ENCODE results near the gene TCAP. TPM values are rescaled to one million over a fixed set of nuclear protein-coding genes. Genes with fewer than 3 reads are reported as not detected.

The TCAP gene
- total RNA-seq, 4 donors from 2014 or later, result 0.25 to 3.6 (median 1.5) TPM

DNA sequence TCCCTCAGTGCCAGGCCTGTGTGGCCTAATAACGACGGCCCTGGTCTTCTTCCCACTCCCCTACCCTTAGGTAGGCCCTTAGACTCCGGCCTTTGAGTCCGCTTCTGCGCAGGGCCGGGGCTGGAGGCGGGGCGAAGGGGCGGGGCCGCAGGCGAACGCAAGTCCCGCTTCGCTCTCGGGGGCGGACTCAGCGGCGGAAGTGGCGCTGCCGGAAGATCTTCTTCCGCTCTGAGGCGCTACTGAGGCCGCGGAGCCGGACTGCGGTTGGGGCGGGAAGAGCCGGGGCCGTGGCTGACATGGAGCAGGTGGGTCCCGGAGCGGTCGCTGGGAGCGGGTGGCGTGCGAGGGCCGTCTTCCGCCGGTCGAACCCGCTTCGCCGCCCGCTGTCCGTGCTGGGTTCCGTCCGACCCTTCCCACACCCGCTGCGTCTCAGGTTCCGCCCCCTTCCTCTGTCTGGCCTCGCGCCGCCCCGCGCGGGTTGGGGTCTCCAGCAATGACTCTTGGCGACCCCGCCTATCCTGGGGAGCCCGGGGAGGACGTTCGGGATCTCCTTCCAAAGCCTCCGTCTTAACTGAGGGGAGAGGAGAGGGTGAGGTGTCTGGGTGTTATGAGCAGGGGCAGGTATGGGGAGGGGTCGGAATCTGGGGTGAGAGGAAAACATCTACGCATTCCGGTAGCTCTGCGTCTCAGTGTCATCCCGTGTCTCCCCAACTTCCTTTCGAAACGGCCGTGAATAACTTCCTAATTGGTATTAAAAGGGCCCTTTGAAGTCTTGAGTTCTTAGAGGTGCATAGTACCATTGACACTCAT lies 28.0 kb upstream of the TCAP start, which contains the start of gene STARD3:
STARD3 (plus strand) TSS at position 218 of the 810 bp plus-strand sequence. CDS start 16,388 bp downstream, outside the sequence.
- 0% methylated on average over 14 of the region's 69 CpGs; no CpG with 5 or more reads in 1 of the 2 donors for WGBS, 2 donors (ENCODE audit: low coverage in 1 of 2)
- Histone ChIP-seq H3K36me3 (no peaks in the 10 kb centered on the region), H3K27me3 (peaks cover 7% of the 10 kb centered on the region), H3K27ac (peak within 1 kb of the TSS; percentile 32 to 94 (median 90)), H3K4me3 (peak within 1 kb of the TSS; percentile 57 to 73), H3K4me1 (peaks cover 0 to 77% (median 34%) of the 10 kb centered on the region in 3 donors), H3K9me3 (no peaks in the 10 kb centered on the region)
- peak; percentile 94 for ATAC-seq
- TF ChIP-seq EP300 (IDR thresholded peaks at IDR 0.05) (no peak), POLR2AphosphoS5 (IDR thresholded peaks at IDR 0.05) (peak; percentile 27), POLR2A (IDR thresholded peaks at IDR 0.05) (peak; percentile 25 to 53)
- TF ChIP-seq, protein P1, sequence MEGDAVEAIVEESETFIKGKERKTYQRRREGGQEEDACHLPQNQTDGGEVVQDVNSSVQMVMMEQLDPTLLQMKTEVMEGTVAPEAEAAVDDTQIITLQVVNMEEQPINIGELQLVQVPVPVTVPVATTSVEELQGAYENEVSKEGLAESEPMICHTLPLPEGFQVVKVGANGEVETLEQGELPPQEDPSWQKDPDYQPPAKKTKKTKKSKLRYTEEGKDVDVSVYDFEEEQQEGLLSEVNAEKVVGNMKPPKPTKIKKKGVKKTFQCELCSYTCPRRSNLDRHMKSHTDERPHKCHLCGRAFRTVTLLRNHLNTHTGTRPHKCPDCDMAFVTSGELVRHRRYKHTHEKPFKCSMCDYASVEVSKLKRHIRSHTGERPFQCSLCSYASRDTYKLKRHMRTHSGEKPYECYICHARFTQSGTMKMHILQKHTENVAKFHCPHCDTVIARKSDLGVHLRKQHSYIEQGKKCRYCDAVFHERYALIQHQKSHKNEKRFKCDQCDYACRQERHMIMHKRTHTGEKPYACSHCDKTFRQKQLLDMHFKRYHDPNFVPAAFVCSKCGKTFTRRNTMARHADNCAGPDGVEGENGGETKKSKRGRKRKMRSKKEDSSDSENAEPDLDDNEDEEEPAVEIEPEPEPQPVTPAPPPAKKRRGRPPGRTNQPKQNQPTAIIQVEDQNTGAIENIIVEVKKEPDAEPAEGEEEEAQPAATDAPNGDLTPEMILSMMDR (IDR thresholded peaks at IDR 0.05), result peak in 2 of 4 experiments; percentile 14 to 48

DNA sequence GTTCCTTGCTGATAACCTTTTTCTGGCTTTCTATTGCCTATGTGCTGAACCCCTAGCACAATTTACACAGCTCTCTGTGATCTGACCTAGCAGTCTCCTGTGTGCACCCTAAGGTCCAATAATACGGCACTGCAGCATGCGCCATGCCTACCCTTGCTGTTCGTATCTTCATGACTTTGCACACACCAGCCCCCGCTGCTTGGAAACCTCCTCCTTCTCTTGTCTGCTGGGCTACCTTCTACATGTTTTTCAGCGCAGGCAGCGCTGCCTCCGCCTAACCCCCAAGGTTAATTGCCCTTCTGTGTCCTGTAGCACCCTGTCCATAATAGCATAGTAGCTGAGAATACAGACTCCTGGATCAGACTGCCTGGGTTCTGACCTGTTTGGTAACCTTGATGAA lies 26.8 kb upstream of the TCAP start:
- no peak overlapping the region for H3K27ac ChIP-seq
- no peaks in the 10 kb centered on the region for H3K36me3 ChIP-seq
- no peak for TF ChIP-seq POLR2A (IDR thresholded peaks at IDR 0.05)
- no peak for TF ChIP-seq EP300 (IDR thresholded peaks at IDR 0.05)
- peaks cover 0 to 88% (median 34%) of the 10 kb centered on the region in 3 donors for H3K4me1 ChIP-seq
- H3K9me3 ChIP-seq, result no peaks in the 10 kb centered on the region
- 91 to 92% methylated on average over 5 to 7 of the region's 7 CpGs for WGBS, 2 donors (ENCODE audit: low coverage in 1 of 2)
- no peaks in the 10 kb centered on the region for H3K27me3 ChIP-seq
- no peak for ATAC-seq
- H3K4me3 ChIP-seq, result peak overlapping the region in 1 of 2 donors; percentile 73

DNA sequence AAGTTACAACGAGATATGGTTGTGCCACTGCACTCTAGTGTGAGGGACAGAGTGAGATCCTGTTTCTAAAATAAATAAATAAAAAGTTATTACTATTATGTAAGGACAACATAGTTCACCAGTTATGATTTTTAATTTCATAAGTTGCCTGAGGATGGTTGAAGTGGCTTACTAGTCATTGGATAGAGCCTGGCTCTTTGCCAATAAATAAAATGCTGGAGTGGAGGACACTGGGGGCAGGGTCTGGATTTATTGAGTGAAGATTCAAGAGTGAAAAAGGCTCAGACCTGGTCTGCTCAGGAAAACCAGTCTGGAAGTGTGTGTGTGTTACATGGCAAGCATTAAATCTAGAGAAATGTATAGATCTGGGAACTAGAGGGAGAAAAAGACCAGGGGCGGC lies 26.1 kb upstream of the TCAP start:
- Histone ChIP-seq H3K4me3 (no peak overlapping the region), H3K4me1 (peaks cover 0 to 92% (median 34%) of the 10 kb centered on the region in 3 donors), H3K27ac (no peak overlapping the region), H3K9me3 (no peaks in the 10 kb centered on the region), H3K27me3 (no peaks in the 10 kb centered on the region), H3K36me3 (no peaks in the 10 kb centered on the region)
- TF ChIP-seq EP300 (IDR thresholded peaks at IDR 0.05), result no peak
- no peak for TF ChIP-seq POLR2AphosphoS5 (IDR thresholded peaks at IDR 0.05)
- no peak for TF ChIP-seq POLR2A (IDR thresholded peaks at IDR 0.05)
- TF ChIP-seq, protein P1 (IDR thresholded peaks at IDR 0.05), result no peak
- ATAC-seq, result no peak
- 58 to 71% methylated on average over 2 of the region's 2 CpGs for WGBS, 2 donors (ENCODE audit: low coverage in 1 of 2)

DNA sequence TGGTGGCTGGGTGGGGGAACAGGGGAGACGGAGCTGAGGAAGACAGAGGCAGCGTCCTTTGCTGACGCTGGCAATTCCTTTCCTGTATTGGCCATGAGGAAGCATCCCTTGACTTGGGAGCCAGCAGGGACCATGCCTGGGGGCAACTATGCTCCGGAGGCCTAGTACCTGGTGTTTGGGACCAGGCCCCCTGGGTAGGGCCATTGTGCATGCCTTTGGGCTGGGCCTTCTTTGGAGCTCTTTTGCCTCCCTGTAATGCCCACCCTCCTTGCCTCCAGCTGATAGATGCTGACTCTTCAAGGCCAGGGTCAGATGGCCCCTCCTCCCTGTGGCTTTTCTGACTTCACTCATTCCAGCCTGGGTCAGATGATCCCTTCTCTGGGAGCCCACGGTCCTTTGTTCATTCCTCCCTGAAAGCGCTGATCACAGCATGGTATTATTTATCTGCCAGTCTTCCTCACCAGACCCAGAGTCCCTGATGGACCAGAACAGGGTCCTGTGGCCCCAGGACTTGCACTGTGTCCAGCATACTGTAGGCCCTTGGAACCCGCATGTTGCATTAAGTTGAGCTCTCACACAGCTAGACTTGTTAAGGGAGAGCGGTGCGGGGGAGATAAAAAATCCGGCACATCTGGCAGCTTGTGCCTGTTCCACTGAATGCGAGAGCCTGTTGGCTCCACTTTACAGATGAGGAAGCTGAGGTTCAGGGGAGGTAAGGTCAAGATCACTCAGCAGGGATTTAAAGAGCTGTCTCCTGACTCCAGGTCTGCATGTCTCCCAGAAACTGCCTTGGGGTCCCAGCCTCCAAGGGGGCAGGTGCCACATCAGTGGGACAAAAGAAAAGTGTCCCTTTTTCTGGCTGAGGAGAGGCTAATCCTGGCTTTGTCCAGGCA lies 25.3 kb upstream of the TCAP start:
- Histone ChIP-seq H3K27ac (no peak overlapping the region), H3K4me3 (no peak overlapping the region), H3K27me3 (no peaks in the 10 kb centered on the region), H3K4me1 (peaks cover 0 to 86% (median 30%) of the 10 kb centered on the region in 3 donors), H3K36me3 (no peaks in the 10 kb centered on the region), H3K9me3 (no peaks in the 10 kb centered on the region)
- TF ChIP-seq, protein P1 (IDR thresholded peaks at IDR 0.05), result no peak
- TF ChIP-seq POLR2A (IDR thresholded peaks at IDR 0.05), result no peak
- WGBS, 2 donors (ENCODE audit: low coverage in 1 of 2), result 59% methylated on average over 6 of the region's 11 CpGs; no CpG with 5 or more reads in 1 of the 2 donors
- ATAC-seq, result no peak

DNA sequence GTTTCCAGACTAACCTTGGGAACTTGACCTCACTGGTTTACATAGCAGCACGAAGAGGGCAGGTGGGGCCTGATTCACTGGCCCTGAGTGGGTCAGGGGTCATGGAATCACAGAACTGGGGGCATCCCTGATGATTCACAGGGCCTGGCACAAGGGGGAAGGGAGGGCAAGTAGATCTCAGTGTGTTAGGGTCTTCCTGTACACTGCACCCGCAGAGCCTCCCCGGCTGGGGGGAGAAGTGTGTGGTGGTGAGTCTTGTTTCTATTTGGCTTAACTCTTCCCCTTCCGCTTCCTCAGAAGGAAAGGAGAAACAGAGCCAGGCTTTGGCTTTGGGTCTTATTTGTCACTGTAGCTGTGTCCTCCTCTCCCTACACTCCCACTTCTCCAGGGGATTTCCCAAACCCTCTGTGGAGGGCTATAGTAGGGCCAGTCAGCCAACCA lies 24.5 kb upstream of the TCAP start:
- 36% methylated on average over 4 of the region's 4 CpGs; no CpG with 5 or more reads in 1 of the 2 donors for WGBS, 2 donors (ENCODE audit: low coverage in 1 of 2)
- no peak overlapping the region for H3K27ac ChIP-seq
- no peaks in the 10 kb centered on the region for H3K36me3 ChIP-seq
- ATAC-seq, result no peak
- no peak overlapping the region for H3K4me3 ChIP-seq
- H3K4me1 ChIP-seq, result peaks cover 0 to 83% (median 30%) of the 10 kb centered on the region in 3 donors
- H3K27me3 ChIP-seq, result no peaks in the 10 kb centered on the region
- H3K9me3 ChIP-seq, result no peaks in the 10 kb centered on the region
- TF ChIP-seq, protein P1 (IDR thresholded peaks at IDR 0.05), result no peak
- TF ChIP-seq POLR2AphosphoS5 (IDR thresholded peaks at IDR 0.05) (no peak), POLR2A (IDR thresholded peaks at IDR 0.05) (no peak), EP300 (IDR thresholded peaks at IDR 0.05) (no peak)

Data from gastroesophageal sphincter (tissue), 4 donors.